ENCODE results near the gene ZBTB46.
"Not testable (repeated sequence)": the region's sequence is repeated elsewhere in the genome, so short reads cannot be mapped to it uniquely, and the experiment has no call there.

ZBTB46 gene

DNA sequence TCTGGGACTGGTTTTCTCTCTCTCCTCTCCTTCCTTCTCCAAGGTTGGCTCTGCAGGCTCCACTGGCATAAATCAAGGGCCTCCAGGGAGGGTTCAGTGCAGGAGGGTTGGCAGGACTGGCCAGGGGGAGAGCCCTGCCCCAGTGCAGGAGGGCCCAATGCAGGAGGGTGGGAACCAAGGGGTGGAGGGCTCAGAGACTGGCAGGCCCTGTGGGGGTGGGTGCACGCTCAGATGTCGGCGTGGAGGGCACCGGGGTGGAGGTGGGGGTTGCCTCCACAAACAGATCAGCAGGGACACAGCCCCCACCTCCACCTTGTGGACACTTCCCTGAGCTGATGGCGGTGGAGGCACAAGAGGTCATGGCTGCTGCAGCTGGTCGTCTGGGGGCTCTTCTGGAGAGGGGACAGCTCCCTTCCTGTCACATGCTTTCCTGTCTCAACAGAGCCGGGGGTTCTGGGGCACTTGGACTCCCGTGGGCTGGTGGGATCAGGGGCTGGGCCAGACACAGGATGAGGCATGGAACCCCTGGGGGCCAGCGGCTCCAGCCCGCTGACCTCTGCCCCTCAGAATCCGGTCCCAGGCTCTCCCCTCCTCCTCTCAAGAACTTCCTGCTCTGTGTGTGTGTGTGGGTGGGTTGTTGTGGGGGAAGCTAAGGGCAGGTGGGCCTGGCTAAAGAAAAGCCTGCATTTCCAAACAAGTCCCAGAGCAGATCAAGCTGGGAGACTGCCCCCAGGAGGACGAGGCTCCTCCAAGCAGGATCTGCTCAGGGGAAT, 27.5 kb upstream of the ZBTB46 start:
- DNase-seq (ENCODE audit: low read depth in 2 of 2), result no peak

DNA sequence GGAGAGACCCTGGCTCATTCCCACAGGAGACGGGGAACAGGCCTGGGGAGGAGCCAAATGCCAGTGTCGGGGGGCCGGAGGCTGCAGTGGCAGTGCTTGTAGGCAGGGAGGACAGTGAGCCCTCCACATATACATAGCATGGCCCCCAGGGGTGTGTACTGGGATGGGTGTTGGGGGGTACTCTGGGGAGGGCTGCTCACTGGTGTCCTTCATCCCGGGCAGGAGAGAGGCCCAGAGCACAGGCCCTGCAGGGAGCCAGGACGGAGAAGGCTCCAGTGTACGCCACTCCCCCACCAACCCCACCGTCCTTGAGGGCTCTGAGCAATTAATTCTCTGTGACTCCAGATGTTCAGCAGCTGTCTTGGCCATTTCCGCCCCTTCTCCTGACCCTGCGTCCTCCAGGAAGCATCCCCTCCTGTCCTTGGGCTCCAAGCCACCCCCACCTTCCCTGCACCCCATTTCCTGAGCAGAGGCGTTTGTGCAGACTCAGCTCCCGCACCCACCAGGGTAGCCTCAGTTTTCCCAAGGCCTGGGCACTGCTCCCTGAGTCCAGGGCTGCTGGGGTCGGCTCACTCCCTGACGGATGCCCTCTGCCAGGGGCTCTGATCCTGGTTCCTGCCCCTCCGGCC, 26.8 kb upstream of the ZBTB46 start:
- no peak for DNase-seq (ENCODE audit: low read depth in 2 of 2)

DNA sequence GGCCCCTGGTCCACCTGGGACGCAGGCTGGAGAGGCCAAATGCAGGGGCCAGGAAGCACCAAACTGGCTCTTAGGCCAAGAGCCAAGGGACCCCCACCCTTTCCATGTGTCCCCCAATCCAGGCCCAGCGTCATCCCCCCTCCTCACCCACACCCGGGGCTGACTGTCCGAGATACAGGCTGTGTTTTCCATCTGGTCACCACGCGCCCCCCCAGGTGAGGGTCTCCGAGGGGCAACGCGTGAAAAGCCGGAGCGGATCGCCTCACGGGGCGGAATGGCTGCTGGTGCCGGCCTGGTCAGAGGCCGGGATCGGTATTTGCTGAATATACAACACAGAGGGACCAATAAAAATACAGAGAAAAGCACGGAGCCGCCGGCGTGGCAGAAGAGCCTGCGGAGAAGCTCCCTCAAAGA, 25.0 kb upstream of the ZBTB46 start:
- no peak for DNase-seq (ENCODE audit: low read depth in 2 of 2)

DNA sequence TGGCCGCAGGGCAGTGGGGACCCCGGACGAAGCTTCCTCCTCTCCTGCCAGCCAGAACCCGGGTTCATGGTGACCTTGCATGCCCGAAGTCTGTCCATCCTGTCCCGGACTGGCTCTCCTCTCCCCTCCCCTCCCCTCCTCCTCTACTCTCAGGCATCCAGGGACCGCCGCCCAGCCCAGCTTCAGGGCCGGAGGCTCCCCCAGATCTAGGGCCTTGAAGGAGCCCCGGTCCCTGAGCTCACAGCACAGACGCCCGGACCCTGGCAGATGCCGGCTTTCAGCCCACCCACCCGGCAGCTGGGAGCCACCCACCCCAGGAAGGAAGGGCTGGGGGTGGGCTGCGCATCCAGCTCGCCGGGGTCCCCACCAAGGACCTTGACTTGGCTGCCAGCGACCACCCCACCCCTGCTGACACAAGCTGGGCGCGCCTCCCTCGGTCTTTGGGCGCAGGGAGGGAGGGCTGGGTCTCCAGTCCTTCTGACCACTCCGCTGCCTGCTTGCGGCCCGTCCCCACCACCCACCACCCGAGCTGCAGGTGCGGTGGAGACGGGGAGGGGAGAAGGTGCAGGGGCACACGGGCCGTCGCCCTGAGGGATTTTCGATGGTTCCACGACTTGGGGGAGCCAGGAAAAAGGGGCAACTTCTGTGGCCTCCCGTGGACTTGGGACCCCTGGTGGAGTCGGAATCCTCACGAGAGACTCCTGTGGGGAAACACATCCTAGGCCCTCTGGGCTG, 24.5 kb upstream of the ZBTB46 start:
- DNase-seq (ENCODE audit: low read depth in 2 of 2), result no peak

DNA sequence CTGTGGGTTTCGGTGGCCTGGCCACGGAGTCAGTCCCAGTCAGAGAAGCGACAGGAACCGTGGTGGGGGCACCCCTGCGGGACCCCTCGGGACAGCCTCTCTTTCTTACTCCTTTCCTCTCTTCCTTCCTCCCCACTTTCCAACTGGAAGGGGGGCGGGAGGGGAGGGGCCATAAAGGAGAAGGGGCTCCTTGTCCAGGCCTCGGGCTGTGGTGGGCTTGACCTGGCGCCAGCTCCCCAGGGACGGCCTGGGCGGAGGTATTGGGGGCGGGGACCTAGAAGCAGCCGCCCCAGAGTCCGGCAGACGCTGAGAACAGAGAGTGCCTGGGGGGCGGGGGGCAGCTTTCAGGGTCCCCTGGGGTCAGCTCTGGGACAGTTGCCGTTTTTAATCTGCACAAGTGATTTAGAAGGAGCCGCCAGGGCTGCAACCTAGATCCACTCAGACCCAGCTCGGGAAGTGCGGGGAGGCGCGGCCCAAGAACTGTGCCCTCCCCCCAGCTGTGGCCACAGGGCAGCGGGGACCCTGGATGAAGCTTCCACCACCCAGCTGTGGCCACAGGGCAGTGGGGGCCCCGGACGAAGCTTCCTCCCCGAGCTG, 23.8 kb upstream of the ZBTB46 start:
- DNase-seq (ENCODE audit: low read depth in 2 of 2), result no peak

DNA sequence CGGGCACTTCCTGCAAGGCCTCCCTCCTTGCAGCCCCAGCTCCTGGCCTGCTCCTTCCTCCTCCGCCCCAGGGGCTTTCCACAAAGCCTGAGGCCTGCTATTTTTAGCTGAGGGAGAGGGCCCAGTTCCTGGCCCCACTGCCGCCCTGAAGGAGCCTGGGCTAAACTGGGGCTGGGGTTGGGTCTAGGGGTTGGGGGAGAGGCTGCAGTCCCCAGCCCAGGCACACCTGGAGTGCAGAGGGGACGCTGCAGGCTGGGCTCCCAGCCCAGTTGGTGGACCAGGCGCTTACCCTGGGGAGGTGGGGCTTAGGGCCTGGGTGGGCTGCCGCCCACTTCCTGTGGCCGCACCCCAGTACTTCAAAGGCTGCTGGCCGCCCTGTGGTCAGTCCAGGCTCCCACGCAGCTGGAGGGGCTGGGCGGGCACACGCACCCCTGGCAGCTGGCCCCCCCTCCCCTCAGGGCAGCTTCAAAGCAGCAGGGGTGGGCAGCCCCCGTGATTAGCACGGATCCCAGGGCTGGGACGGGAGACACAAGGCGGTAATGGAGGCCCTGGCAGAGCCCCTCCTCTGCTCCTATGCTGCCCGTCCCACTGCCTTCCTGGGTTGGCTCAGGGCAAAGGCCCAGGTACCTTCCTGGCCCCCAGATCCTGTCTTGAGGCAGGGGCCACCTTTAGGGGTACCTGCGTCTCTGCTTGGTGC, 23.2 kb upstream of the ZBTB46 start:
- no peak for DNase-seq (ENCODE audit: low read depth in 2 of 2)

DNA sequence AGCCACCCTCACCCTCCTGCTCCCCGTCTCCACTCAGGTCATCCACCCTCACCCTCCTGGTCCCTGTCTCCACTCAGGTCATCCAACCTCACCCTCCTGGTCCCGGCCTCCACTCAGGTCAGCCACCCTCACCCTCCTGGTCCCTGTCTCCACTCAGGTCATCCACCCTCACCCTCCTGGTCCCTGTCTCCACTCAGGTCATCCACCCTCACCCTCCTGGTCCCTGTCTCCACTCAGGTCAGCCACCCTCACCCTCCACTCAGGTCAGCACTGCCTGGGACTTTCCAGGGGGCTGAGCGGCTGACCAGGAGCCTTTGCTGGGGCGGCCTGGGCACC, 22.6 kb upstream of the ZBTB46 start:
- not testable (repeated sequence) for DNase-seq (ENCODE audit: low read depth in 2 of 2)

DNA sequence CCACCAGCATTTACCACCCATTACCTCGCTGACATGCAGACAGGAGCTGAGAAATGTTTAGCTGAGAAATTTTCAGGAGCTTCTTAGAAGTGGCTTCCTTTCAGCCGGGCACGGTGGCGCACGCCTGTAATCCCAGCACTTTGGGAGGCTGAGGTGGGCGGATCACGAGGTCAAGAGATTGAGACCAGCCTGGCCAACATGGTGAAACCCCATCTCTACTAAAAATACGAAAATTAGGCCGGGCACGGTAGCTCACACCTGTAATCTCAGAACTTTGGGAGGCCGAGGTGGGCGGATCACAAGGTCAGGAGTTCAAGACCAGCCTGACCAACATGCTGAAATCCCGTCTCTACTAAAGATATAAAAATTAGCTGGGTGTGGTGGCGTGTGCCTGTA, 20.5 kb upstream of the ZBTB46 start:
- not testable (repeated sequence) for DNase-seq (ENCODE audit: low read depth in 2 of 2)

DNA sequence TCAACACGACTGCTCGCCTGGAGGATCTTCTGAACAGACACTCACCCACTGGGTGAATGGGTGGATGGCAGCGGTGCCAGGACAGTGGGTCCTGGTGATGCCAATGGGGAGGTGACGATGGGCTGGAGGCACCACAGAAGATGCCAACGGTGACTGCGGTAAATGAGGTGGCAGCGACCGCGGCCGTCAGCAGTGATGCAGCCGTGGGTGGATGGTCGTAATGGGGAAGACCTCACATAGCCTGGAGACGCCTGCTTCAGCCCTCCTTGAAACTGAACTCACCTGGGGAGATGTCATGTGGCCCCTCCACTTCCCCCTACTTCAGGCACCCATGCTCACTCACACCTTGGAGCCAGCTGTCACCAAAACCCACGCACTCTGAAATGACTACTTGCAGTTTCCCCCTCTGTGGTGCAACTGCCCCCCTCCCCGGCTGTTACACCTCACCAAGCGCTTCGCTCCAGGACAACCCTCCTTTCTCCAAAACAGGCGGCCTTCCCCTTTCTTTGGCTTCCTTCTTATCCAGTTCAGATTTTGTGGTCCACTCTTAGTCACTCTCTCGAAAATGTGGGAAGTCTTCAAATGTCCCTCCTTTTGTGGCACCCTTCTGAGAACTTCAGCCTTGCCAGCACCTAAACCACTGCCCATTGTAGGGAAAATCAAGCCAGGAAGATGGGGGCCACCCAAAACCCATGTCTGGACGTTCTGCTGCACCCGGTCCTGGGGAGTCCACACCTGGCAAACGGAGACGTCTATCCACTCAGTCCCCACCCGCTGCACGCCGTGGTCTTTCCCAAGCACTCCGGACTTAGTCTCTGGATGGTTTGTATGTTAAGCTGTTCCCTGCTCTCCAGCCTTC, 19.9 kb upstream of the ZBTB46 start:
- no peak for DNase-seq (ENCODE audit: low read depth in 2 of 2)

DNA sequence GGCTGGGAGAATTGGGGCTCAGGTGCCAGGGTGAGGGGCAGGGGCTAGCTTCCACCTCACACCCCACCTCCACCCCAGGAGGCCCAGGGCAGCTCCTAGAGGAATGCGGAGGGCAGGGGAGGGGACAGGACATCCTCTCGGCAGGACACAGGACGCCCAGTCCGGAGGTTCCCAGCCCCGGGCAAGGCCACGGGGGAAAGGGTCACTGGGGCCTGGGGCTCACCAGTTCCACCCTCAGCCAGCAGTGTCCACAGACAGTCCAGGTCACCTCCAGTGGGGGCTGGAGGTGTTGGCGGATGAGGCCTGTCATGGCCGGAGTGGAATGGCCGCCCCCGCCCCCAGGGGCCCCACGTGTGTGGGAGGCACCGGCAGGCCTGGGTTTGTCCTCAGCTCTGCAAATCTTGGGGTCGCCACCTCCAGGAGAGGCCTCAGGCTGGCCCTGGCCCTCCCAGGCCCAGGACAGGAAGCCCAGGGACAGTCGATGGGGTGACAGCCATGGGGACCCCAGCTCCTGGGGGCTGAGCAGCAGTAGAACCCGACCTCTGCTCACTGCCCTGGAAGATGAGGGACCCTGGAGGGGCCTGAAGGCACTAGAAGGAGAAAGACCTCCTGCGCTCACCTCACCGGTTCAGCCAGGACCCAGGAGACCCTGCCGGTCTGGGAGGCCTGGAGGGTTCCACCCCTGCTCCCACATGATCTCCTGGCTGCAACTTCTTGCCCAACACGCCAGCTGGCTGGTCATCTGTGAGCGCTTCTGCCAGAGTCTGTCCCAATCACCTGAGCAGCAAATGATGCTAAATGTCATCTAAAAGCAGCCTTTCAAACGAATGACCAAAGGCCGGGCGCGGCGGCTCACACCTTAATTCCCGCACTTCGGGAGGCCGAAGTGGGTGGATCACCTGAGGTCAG, 17.2 kb upstream of the ZBTB46 start:
- no peak for DNase-seq (ENCODE audit: low read depth in 2 of 2)

DNA sequence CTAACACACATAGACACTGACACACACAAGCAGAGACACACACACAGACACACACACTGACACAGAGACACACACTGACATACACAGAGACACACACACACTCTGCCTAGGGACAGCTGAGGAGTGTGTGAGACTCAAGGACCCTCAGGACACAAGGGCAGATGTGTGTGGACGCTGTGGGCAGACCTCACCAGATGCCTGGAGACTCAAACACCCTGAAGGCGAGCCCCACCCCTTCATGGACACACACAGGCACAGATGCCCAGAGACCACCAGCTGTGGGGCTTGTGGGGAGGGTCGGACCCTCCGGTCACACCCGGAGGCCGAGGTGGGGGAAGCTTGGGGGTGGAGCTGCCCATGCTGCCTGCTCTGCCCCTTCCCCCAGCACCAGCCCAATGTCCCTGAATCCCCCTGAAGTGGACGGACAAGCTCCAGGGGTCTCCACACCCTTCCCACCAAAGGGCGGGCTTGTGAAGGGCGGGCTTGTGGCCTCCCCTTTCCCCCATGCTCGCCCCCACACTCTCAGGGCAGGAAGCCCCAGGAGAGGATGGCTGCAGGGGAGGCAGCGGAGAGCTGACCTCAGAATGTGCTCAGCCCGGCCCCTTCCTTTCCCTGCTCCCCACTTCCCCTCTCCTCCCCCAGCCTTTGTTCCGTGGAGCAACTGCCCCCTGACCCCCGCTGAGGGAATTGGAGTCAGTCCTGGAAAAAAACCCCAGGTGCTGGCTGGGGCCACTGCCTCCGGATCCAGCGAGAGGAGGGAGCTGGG, 16.4 kb upstream of the ZBTB46 start:
- DNase-seq (ENCODE audit: low read depth in 2 of 2), result no peak

DNA sequence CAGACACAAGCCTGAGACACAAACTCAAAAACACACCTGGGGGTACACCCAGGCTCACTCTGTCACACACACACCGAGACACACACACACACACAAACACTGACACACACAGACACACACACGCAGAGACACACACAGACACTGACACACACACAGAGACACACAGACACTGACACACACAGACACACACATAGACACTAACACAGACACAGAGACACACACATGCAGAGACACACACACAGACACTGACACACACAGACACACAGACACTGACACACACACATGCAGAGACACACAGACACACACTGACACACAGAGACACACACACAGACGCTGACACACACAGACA, 15.8 kb upstream of the ZBTB46 start:
- DNase-seq (ENCODE audit: low read depth in 2 of 2), result no peak

DNA sequence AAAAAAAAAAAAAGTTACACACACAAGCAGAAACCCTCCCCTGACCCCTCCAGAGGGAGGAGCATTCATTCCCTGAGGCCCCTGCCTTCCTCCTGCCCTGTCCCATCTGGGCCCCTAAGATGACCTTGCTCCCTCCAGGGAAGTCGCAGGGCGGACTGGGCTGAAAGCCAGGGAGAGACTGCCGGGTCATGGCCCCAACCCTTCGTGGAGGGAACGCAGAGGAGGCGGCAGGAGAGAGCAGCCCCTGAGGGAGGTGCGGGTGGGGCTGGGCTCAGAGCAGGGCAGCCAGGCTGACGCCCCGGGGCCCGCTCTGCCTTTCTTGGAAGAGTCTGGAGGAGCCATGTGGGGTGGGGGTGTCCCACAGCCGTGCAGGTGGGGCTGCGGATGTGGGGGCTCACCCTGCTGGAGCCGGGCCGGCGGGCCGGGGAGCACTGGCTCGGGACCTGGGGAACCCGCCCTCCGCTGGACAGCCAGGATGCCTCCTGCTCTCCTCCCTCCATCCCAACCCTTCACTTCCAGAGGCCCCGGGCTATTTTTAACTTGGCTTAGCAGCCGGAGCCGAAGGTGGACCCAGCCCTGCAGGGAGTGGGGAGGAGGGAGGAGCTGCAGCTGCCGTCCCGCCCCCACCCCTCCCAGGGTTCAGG, 15.2 kb upstream of the ZBTB46 start:
- DNase-seq (ENCODE audit: low read depth in 2 of 2), result no peak

DNA sequence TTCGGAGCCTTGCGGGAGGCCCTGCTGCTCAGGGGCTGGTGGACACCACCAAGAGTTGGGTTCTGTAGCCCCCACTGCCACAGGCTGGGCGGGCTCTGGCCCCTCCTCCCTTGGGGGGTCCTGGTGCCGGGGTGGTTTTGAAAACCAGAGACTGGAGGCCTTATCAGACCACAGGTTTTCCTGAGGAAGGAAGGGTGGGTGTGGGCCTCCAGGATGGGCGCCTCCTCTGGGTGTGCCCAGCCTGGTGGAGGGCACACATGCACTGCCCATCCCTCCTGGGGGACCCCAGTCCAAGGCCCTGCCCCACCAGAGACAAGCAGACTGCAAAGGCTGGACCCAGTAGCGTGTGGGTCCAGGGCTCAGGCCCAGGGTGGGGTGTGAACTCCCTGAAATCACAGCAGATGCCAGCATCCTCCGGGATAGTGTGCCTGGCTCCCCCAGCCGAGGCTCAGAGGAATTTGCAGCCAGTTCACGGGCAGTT, 13.5 kb upstream of the ZBTB46 start:
- DNase-seq (ENCODE audit: low read depth in 2 of 2), result no peak

DNA sequence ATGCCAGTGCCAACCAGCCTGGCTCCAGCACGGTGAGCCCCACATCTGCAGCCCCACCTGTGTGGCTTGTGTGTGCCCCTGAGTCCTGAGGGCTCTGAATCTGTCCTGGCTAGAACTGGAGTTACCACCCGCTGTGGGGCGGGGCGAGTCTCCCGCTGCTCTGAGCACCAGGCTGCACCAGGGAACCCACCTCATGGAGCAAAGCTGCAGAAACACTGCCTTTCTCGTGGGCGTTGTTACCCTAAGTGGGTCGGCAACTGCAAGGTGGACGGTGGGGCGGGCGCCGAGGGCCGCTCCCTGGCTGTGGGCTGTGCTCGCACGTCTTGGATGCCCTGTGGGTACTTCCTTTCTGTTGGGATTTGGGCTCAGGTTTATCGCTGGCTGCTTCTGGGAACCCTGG, 12.7 kb upstream of the ZBTB46 start:
- no peak for DNase-seq (ENCODE audit: low read depth in 2 of 2)

DNA sequence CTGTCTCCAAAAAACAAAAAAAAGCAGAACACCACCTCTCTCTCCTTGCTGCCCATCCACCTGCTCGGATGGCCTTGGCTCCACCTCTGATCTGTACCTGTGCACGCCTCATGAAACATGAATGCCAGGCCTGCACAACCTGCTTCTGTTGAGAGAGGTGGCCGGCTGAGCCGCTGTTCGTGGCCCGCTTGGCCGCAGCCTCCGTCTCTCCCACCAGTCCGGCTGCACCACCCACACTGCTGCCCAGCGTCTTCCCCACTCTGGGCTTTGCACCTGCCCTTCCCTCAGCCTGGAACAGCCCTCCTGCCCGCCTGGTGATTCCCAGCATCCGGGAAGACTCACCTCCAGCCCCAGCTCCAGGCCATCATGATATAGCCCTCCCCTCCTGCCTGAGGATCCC, 12.2 kb upstream of the ZBTB46 start:
- DNase-seq (ENCODE audit: low read depth in 2 of 2), result no peak

DNA sequence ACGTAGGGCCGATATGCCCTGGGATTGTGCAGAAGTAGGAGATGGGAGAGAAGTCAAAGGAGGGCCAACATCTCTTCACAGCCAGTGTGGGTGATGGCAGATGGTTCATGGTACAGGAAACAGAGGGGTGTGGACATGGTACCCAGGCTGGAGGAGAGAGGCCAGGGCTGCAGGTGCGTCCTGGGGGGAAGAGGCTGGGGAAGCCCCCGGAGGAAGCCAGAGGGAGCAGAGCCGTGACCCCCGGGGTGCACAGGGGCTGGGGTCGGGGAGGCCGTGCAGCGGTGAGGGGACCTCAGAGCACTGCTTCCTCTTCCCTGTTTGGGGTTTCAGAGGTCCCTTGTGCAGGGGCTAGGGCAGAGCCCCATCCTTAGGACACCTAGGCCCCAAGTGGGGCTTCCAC, 11.2 kb upstream of the ZBTB46 start:
- DNase-seq (ENCODE audit: low read depth in 2 of 2), result no peak

DNA sequence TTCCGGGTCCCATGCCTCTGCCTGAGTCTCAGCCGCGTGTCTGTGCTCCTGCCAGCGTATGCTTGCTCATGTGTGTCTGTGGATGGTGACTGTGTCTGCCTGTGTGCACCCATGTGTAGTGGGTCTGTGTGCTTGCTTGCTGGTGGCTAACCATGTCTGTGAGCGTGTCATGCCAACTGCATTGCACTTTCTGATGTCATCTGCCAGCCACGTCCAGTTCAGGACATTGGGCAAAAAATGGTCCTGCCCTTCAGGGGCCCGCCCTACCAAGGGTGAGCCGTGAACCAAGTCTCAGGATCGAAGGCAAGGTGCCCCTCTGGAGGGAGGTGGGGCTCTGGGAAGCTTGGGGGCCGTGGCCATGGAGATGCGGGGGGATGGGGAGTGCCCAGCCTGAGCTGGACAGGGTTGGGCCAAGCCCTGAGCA, 9.4 kb upstream of the ZBTB46 start:
- no peak for DNase-seq (ENCODE audit: low read depth in 2 of 2)

DNA sequence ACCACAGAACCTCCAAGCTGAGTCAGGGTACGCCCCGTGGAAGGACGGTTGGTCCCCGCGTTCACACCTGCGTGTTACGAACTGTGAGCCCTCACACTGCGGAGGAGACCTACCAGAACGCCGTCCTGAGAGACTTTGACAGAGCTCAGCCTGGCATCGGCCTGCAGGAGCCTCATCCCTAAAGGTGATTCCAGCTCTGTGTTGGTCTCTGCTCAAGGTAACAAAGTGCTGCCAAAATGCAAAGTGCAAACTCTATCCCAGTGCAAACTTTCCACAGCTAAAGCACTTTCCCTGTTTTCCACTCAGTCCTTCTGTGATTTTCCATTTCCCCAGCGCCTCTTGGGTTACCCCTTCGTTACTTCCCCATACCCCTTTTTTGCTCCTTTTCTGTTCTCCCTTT, 8.6 kb upstream of the ZBTB46 start:
- DNase-seq (ENCODE audit: low read depth in 2 of 2), result no peak

Data from stimulated activated CD8-positive, alpha-beta memory T cell treated with anti-CD3 and anti-CD28 coated beads, Interleukin-7, amount 100 ng/mL, for 4 hours (primary cell).